K562 (cell line): Measurements from ENCODE around the gene ERP29. TPM values are rescaled to one million over a fixed set of nuclear protein-coding genes. Genes with fewer than 3 reads are reported as not detected.

Experiments
- BCL6 ChIP-seq: fragments of 250-450 bp; sonication (Bioruptor Pico); IDR thresholded peaks from 2 replicates; pipeline ENCODE4 v1.4.0; 2020
- CBX8 ChIP-seq: fragments of 200-600 bp; sonication (generic); IDR thresholded peaks from 2 replicates; pipeline ENCODE4 v1.6.1; 2012; ENCODE audit warnings: borderline replicate concordance, mixed run types, low read depth, mild to moderate bottlenecking, moderate library complexity, mixed read lengths, low read length, control low read depth, inconsistent platforms; ENCODE audit not compliant: poor library complexity, severe bottlenecking; ENCODE audit errors: extremely low read depth
- ETV6 ChIP-seq, 3 experiments: fragments of 150-350 bp in 1 of 3; sonication (generic) in 1 of 3; formaldehyde crosslinking in 1 of 3; IDR thresholded peaks; 2 replicates each; pipeline versions ENCODE4 v1.6.1 to v1.8.0; 2014 to 2022; ENCODE audit warnings: borderline replicate concordance in 2 of 3, low read depth in 2 of 3, antibody characterized with exemption in 1 of 3, low read length in 1 of 3, mild to moderate bottlenecking in 1 of 3, missing genetic modification reagents in 1 of 3
- HDAC1 ChIP-seq, 2 experiments: fragments of 450-650 bp; IDR thresholded peaks; 2 replicates each; pipeline ENCODE4 v1.6.1; 2016 to 2017; ENCODE audit warnings: inconsistent platforms in 1 of 2, mild to moderate bottlenecking in 1 of 2, moderate library complexity in 1 of 2
- KLF10 ChIP-seq: fragments of 250-450 bp; sonication (Bioruptor Pico); IDR thresholded peaks from 2 replicates; pipeline ENCODE4 v1.6.1; 2021; ENCODE audit warnings: matching md5 sums
- MEIS2 ChIP-seq: fragments of 450-650 bp; IDR thresholded peaks from 2 replicates; pipeline ENCODE4 v1.6.1; 2014; ENCODE audit warnings: mild to moderate bottlenecking; ENCODE audit not compliant: partially characterized antibody
- NBN ChIP-seq: fragments of 450-650 bp; IDR thresholded peaks from 2 replicates; pipeline ENCODE4 v1.6.1; 2016; ENCODE audit warnings: low read depth, mild to moderate bottlenecking
- NFE2 ChIP-seq: IDR thresholded peaks from 2 replicates; pipeline ENCODE4 v1.6.1; 2014; ENCODE audit warnings: antibody characterized with exemption, low read depth
- SRSF3 ChIP-seq: fragments of 200-400 bp; formaldehyde crosslinking; IDR thresholded peaks from 2 replicates; pipeline ENCODE4 v1.6.1; 2016; ENCODE audit warnings: mild to moderate bottlenecking, low read length, moderate library complexity; ENCODE audit not compliant: insufficient read depth
- TRIM28 ChIP-seq: fragments of 450-650 bp; IDR thresholded peaks from 2 replicates; pipeline ENCODE4 v1.6.1; 2017
- USF2 ChIP-seq: sonication (generic); formaldehyde crosslinking; IDR thresholded peaks from 2 replicates; pipeline ENCODE4 v1.5.0; 2020; ENCODE audit warnings: missing genetic modification reagents
- ZBTB5 ChIP-seq: fragments of 450-650 bp; IDR thresholded peaks from 2 replicates; pipeline ENCODE4 v1.6.1; 2017; ENCODE audit warnings: antibody characterized with exemption
- ZNF184 ChIP-seq: sonication (generic); formaldehyde crosslinking; IDR thresholded peaks from 2 replicates; pipeline ENCODE4 v1.5.0; 2020; ENCODE audit warnings: missing genetic modification reagents
- ZNF239 ChIP-seq: fragments of 250-450 bp; sonication (Bioruptor Pico); IDR thresholded peaks from 2 replicates; pipeline ENCODE4 v1.4.0; 2020; ENCODE audit warnings: mild to moderate bottlenecking
- ZNF316 ChIP-seq: fragments of 450-650 bp; IDR thresholded peaks from 2 replicates; pipeline ENCODE4 v1.6.1; 2016
- polyA plus RNA-seq, 8 experiments: library from polyadenylated mRNA; depleted of rRNA in 4 of 8; stranded (reverse) in 5 of 8; unstranded in 3 of 8; fragments of >200 nt; fragmentation: Nextera tagmentation in 2 of 8; fragmentation: Illumina TruSeq in 1 of 8; extraction: Ambion mirVana in 2 of 8; extraction: Trizol in 1 of 8; gene quantifications; 2 replicates each; pipeline versions ENCODE4 v1.2.1 to v1.2.3, GENCODE V29; 2011 to 2014; ENCODE audit warnings: inconsistent platforms in 1 of 8, missing spikeins in 1 of 8
- total RNA-seq, 7 experiments: library from RNA; depleted of rRNA in 6 of 7; stranded (reverse); fragments of >200 nt in 6 of 7; fragmentation: Illumina TruSeq in 2 of 7; extraction: Trizol in 2 of 7; gene quantifications; 2 replicates each; pipeline versions ENCODE4 v1.2.1 to v1.2.3, GENCODE V29; 2011 to 2021; ENCODE audit warnings: low replicate concordance in 1 of 7
- TF ChIP-seq, protein P1 (sequence below): fragments of 450-650 bp; IDR thresholded peaks from 2 replicates; pipeline ENCODE4 v1.6.1; 2018; ENCODE audit not compliant: partially characterized antibody
- TF ChIP-seq, protein P2 (sequence below): sonication (generic); formaldehyde crosslinking; IDR thresholded peaks from 2 replicates; pipeline ENCODE4 v1.8.0; 2022; ENCODE audit warnings: mild to moderate bottlenecking, missing genetic modification reagents, borderline replicate concordance

ERP29 gene
- total and polyA plus RNA-seq, 9 of the 15 experiments (the other 6 are each of a cell fraction or from before 2014, with no cell fraction given) = 42.4 to 146 (median 111) TPM

GRCh38 chr12:112005419-112006395 lies 7.5 kb upstream of the ERP29 start (continued):
- TF ChIP-seq USF2 = no peak
- TF ChIP-seq, protein P1, sequence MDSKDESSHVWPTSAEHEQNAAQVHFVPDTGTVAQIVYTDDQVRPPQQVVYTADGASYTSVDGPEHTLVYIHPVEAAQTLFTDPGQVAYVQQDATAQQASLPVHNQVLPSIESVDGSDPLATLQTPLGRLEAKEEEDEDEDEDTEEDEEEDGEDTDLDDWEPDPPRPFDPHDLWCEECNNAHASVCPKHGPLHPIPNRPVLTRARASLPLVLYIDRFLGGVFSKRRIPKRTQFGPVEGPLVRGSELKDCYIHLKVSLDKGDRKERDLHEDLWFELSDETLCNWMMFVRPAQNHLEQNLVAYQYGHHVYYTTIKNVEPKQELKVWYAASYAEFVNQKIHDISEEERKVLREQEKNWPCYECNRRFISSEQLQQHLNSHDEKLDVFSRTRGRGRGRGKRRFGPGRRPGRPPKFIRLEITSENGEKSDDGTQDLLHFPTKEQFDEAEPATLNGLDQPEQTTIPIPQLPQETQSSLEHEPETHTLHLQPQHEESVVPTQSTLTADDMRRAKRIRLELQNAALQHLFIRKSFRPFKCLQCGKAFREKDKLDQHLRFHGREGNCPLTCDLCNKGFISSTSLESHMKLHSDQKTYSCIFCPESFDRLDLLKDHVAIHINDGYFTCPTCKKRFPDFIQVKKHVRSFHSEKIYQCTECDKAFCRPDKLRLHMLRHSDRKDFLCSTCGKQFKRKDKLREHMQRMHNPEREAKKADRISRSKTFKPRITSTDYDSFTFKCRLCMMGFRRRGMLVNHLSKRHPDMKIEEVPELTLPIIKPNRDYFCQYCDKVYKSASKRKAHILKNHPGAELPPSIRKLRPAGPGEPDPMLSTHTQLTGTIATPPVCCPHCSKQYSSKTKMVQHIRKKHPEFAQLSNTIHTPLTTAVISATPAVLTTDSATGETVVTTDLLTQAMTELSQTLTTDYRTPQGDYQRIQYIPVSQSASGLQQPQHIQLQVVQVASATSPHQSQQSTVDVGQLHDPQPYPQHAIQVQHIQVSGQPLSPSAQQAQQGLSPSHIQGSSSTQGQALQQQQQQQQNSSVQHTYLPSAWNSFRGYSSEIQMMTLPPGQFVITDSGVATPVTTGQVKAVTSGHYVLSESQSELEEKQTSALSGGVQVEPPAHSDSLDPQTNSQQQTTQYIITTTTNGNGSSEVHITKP = peak; percentile 40
- TF ChIP-seq, protein P2, sequence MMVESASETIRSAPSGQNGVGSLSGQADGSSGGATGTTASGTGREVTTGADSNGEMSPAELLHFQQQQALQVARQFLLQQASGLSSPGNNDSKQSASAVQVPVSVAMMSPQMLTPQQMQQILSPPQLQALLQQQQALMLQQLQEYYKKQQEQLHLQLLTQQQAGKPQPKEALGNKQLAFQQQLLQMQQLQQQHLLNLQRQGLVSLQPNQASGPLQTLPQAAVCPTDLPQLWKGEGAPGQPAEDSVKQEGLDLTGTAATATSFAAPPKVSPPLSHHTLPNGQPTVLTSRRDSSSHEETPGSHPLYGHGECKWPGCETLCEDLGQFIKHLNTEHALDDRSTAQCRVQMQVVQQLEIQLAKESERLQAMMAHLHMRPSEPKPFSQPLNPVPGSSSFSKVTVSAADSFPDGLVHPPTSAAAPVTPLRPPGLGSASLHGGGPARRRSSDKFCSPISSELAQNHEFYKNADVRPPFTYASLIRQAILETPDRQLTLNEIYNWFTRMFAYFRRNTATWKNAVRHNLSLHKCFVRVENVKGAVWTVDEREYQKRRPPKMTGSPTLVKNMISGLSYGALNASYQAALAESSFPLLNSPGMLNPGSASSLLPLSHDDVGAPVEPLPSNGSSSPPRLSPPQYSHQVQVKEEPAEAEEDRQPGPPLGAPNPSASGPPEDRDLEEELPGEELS = no peak
- TF ChIP-seq NFE2 = peak; percentile 77
- TF ChIP-seq MEIS2 = no peak
- no peak for TF ChIP-seq ETV6 (IDR thresholded peaks at IDR 0.05; ENCODE audit: borderline replicate concordance in 1 of 2, low read depth in 2 of 2, low read length in 1 of 2)
- no peak for TF ChIP-seq ETV6 (CRISPR knock-in tag; IDR thresholded peaks at IDR 0.05; ENCODE audit: borderline replicate concordance)
- TF ChIP-seq CBX8 = no peak
- peak; percentile 69 for TF ChIP-seq NBN
- peak; percentile 64; the same call in 1 of the 2 replicates for TF ChIP-seq ZBTB5
- peak; percentile 51 to 81; a peak in 3 of 4 replicates for TF ChIP-seq HDAC1 (IDR thresholded peaks at IDR 0.05)
- no peak for TF ChIP-seq KLF10 (CRISPR knock-in tag)
- TF ChIP-seq BCL6 (CRISPR knock-in tag) = no peak
- TF ChIP-seq ZNF316 = peak; percentile 97
- no peak for TF ChIP-seq SRSF3
- TF ChIP-seq TRIM28 = 0 out of 2 replicates have a peak, but pooled peaks have one; percentile 28
- no peak for TF ChIP-seq ZNF239 (CRISPR knock-in tag)
- no peak for TF ChIP-seq ZNF184 (CRISPR knock-in tag)
